GM12878 (cell line): Measurements from ENCODE around the gene TNFRSF1B. TPM values are rescaled to one million over a fixed set of nuclear protein-coding genes. Genes with fewer than 3 reads are reported as not detected.
A peak's percentile ranks its signal among the peaks of the same experiment; 100 is the strongest.

Source experiments
- ATAC-seq: fragments of 200-7000 bp; cut with Tn5 transposase; 3 replicates; pipeline ENCODE4 v1.9.1; 2020; ENCODE audit warnings: mild to moderate bottlenecking, moderate library complexity
- BruUV-seq: library from RNA; stranded (reverse); fragments of 400-500 nt; replicated peaks from 2 replicates; lab custom pipeline; 2021; lab: Mats Ljungman, UMichigan
- CTCF ChIA-PET: fragments of 300-600 bp; sonication (Branson Sonifier 250); formaldehyde crosslinking; extraction: SDS; loops from one replicate; lab custom pipeline; 2021; ENCODE audit warnings: inconsistent platforms; lab: Yijun Ruan, JAX
- POLR2A ChIA-PET: fragments of 350-600 bp; formaldehyde crosslinking; extraction: SDS; loops from one replicate; lab custom pipeline; 2021; ENCODE audit warnings: inconsistent platforms; lab: Charles Lee
- RAD21 ChIA-PET: fragments of 300-600 bp; sonication (Branson Sonifier 250); formaldehyde crosslinking; loops from one replicate; lab custom pipeline; 2023; ENCODE audit warnings: antibody characterized with exemption; ENCODE audit not compliant: unreplicated experiment; lab: Charles Lee
- SMC1A ChIA-PET: fragments of 300-600 bp; sonication (Branson Sonifier 250); formaldehyde crosslinking; loops from one replicate; lab custom pipeline; 2023; ENCODE audit not compliant: unreplicated experiment, uncharacterized antibody; lab: Charles Lee
- DNase-seq: peaks from one replicate; pipeline ENCODE4 v3.0.0-alpha.2; 2011; ENCODE audit warnings: low read depth, low spot score
- FAIRE-seq: peaks from 3 replicates; lab custom pipeline; 2011; peaks lifted over from hg19 to GRCh38; lab: Jason Lieb, UNC
- H2AFZ ChIP-seq: 2 replicates; pipeline ENCODE4 v1.6.0; 2011; ENCODE audit warnings: low read depth, low read length, control low read depth; ENCODE audit not compliant: control insufficient read depth
- H3K27ac ChIP-seq: 2 replicates; pipeline ENCODE4 v1.5.1; 2011; ENCODE audit warnings: control low read depth; ENCODE audit not compliant: control insufficient read depth, insufficient read depth
- H3K27me3 ChIP-seq, 2 experiments: replicated peaks in 1 of 2; 2 replicates each; pipeline versions ENCODE4 v1.6.0 to v1.6.1; 2011; ENCODE audit warnings: low read length in 1 of 2; ENCODE audit not compliant: control insufficient read depth in 2 of 2, insufficient read depth in 2 of 2
- H3K36me3 ChIP-seq, 2 experiments: 2 replicates each; pipeline ENCODE4 v1.5.1; 2011; ENCODE audit warnings: low read length in 1 of 2; ENCODE audit not compliant: control insufficient read depth in 2 of 2, insufficient read depth in 2 of 2
- H3K4me1 ChIP-seq: 2 replicates; pipeline ENCODE4 v1.6.1; 2011; ENCODE audit warnings: mild to moderate bottlenecking, low read length, moderate library complexity, mixed read lengths; ENCODE audit not compliant: control insufficient read depth, insufficient read depth
- H3K4me2 ChIP-seq: 2 replicates; pipeline ENCODE4 v1.6.0; 2011; ENCODE audit warnings: control low read depth; ENCODE audit not compliant: control insufficient read depth, insufficient read depth
- H3K4me3 ChIP-seq: fragments of 200-600 bp; sonication (generic); 2 replicates; pipeline ENCODE4 v1.5.1; 2016
- H3K79me2 ChIP-seq: 2 replicates; pipeline ENCODE4 v1.6.0; 2011; ENCODE audit warnings: low read length; ENCODE audit not compliant: control insufficient read depth, insufficient read depth
- H3K9ac ChIP-seq: 2 replicates; pipeline ENCODE4 v1.8.0; 2011; ENCODE audit warnings: low read length, control low read depth, mixed read lengths; ENCODE audit not compliant: control insufficient read depth, insufficient read depth
- H3K9me3 ChIP-seq: replicated peaks from 3 replicates; pipeline ENCODE4 v1.5.1; 2011; ENCODE audit warnings: mild to moderate bottlenecking, low read length; ENCODE audit not compliant: control insufficient read depth, insufficient read depth
- H4K20me1 ChIP-seq: 2 replicates; pipeline ENCODE4 v1.6.0; 2011; ENCODE audit not compliant: control insufficient read depth, insufficient read depth
- BRCA1 ChIP-seq: IDR thresholded peaks from 2 replicates; pipeline ENCODE4 v1.6.1; 2011; ENCODE audit warnings: low read depth, low read length, improper control_type of control experiment
- CBX5 ChIP-seq: sonication (generic); IDR thresholded peaks from 2 replicates; pipeline ENCODE4 v1.6.1; 2016; ENCODE audit warnings: low read depth, moderate library complexity, mild to moderate bottlenecking, inconsistent platforms
- DPF2 ChIP-seq: fragments of 450-650 bp; IDR thresholded peaks from 2 replicates; pipeline ENCODE4 v1.6.1; 2017; ENCODE audit warnings: mild to moderate bottlenecking
- ESRRA ChIP-seq: IDR thresholded peaks from 2 replicates; pipeline ENCODE4 v1.6.1; 2012; ENCODE audit warnings: mild to moderate bottlenecking, low read length, improper control_type of control experiment
- HDGF ChIP-seq: fragments of 450-650 bp; IDR thresholded peaks from 2 replicates; pipeline ENCODE4 v1.6.1; 2016; ENCODE audit warnings: antibody characterized with exemption
- JUND ChIP-seq: IDR thresholded peaks from 2 replicates; pipeline ENCODE4 v1.6.1; 2012; ENCODE audit warnings: low read depth, mild to moderate bottlenecking, low read length, improper control_type of control experiment, moderate library complexity
- KLF5 ChIP-seq: fragments of 450-650 bp; IDR thresholded peaks from 2 replicates; pipeline ENCODE4 v1.6.1; 2014; ENCODE audit warnings: mild to moderate bottlenecking; ENCODE audit not compliant: partially characterized antibody
- MAX ChIP-seq: IDR thresholded peaks from 2 replicates; pipeline ENCODE4 v1.6.1; 2012; ENCODE audit warnings: low read depth, low read length, improper control_type of control experiment
- NBN ChIP-seq: fragments of 450-650 bp; IDR thresholded peaks from 2 replicates; pipeline ENCODE4 v1.6.1; 2016
- PAX5 ChIP-seq: IDR thresholded peaks from 2 replicates; pipeline ENCODE4 v1.6.1; 2011; ENCODE audit warnings: low read depth, low read length, borderline replicate concordance
- POLR2A ChIP-seq: IDR thresholded peaks from 2 replicates; pipeline ENCODE4 v1.6.1; 2011; ENCODE audit warnings: low read depth, mild to moderate bottlenecking, low read length
- SP1 ChIP-seq: IDR thresholded peaks from one replicate; pipeline ENCODE4 v1.6.1; 2011; ENCODE audit warnings: low read depth, low read length
- SUZ12 ChIP-seq: fragments of 200-600 bp; sonication (generic); IDR thresholded peaks from one replicate; pipeline ENCODE4 v1.6.1; 2018; ENCODE audit warnings: antibody characterized with exemption, mild to moderate bottlenecking; ENCODE audit not compliant: unreplicated experiment
- TCF3 ChIP-seq: IDR thresholded peaks from 2 replicates; pipeline ENCODE4 v1.6.1; 2012; ENCODE audit warnings: low read depth, mild to moderate bottlenecking, low read length, borderline replicate concordance; ENCODE audit not compliant: insufficient read depth
- USF2 ChIP-seq: IDR thresholded peaks from 2 replicates; pipeline ENCODE4 v1.6.1; 2011; ENCODE audit warnings: low read depth, low read length, improper control_type of control experiment, borderline replicate concordance
- ZNF24 ChIP-seq: fragments of 450-650 bp; IDR thresholded peaks from 2 replicates; pipeline ENCODE4 v1.6.1; 2017; ENCODE audit warnings: antibody characterized with exemption, mild to moderate bottlenecking
- ZNF622 ChIP-seq: fragments of 450-650 bp; IDR thresholded peaks from 2 replicates; pipeline ENCODE4 v1.6.1; 2017; ENCODE audit warnings: mild to moderate bottlenecking, inconsistent platforms
- WGBS: methylation state at CpG from one replicate; pipeline ENCODE4 v1.1.6; 2016; ENCODE audit warnings: low lambda C conversion rate; ENCODE audit not compliant: insufficient replicate concordance, insufficient coverage; ENCODE audit errors: missing lambda C conversion rate; 5-methylcytosine and 5-hydroxymethylcytosine counted together
- in situ Hi-C: fragments of 300-500 bp; cut with MboI; formaldehyde crosslinking; loops from 9 replicates; pipeline ENCODE4 v1.14.3; 2018; ENCODE audit warnings: mixed read lengths
- intact Hi-C: fragments of 100-400 bp; cut with micrococcal nuclease; formaldehyde crosslinking; loops from one replicate; pipeline ENCODE4 v1.14.2; 2022; ENCODE audit not compliant: unreplicated experiment
- polyA plus RNA-seq, 11 experiments: library from polyadenylated mRNA; depleted of rRNA in 4 of 11; unstranded in 6 of 11; stranded (reverse) in 5 of 11; fragments of >200 nt; fragmentation: Nextera tagmentation in 4 of 11; fragmentation: Illumina TruSeq in 1 of 11; extraction: Ambion mirVana in 4 of 11; extraction: Trizol in 1 of 11; gene quantifications; 1 replicate in 1 of 11; 2 replicates in 10 of 11; pipeline versions ENCODE4 v1.2.1 to v1.2.3, GENCODE V29; 2011 to 2016; ENCODE audit warnings: inconsistent platforms in 2 of 11, missing spikeins in 2 of 11, low read depth in 1 of 11
- total RNA-seq, 4 experiments: library from RNA; depleted of rRNA in 3 of 4; stranded (reverse); fragments of >200 nt in 3 of 4; fragmentation: Illumina TruSeq in 1 of 4; extraction: Trizol in 1 of 4; gene quantifications; 2 replicates each; pipeline versions ENCODE4 v1.2.1 to v1.2.3, GENCODE V29; 2013 to 2021
- TF ChIP-seq, protein P1 (sequence below): IDR thresholded peaks from 2 replicates; pipeline ENCODE4 v1.6.1; 2012; ENCODE audit warnings: mild to moderate bottlenecking, low read depth, low read length
- TF ChIP-seq, protein P2 (sequence below): IDR thresholded peaks from 2 replicates; pipeline ENCODE4 v1.6.1; 2011; ENCODE audit warnings: low read depth, mild to moderate bottlenecking, low read length, moderate library complexity, borderline replicate concordance; ENCODE audit errors: extremely low read depth

Gene TNFRSF1B
- total and polyA plus RNA-seq, 10 of the 15 experiments (the other 5 are each of a cell fraction or from before 2014, with no cell fraction given), result 10.1 to 87.2 (median 37.3) TPM

DNA sequence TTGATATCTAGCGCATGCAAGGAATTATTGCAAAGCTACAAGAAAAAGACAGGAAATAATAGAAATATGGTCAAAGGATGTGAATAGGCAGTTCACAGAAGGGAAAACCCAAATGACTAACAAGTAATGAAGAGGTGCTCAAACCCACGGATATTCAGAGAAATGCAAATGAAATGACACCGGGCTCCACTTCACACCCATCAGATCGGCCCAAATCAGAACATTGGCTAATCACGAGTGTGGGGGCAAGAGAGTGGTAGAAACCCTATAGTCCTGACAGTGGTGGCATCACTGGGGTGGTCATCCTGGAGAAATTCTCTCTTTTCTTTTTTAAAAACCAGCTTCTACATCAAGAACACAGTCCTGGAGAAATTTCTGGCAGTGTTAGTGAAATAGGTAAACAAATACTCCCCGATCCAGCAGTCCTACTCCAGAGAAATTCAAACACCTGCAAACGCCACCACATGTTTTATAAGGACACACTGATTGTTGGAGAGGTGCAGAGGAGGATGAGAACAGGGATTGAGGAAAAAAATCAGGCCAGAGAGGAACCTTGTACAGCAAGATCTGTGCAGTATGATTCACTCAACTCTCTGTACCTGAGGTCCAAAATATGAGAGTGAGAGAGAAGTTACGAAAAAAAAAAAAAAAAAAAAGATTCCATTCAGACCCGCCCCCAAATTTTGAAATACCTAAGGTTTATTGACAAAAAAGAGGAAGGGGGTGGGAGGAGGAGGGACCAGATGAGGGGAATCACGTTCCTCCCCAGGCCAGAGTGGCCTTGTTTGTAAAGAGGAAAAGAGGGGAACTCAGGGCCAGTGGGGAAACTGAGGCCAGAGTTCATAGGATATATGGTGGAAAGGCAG lies 9.2 kb upstream of the TNFRSF1B start:
- ATAC-seq, result peak; percentile 37
- H3K27ac ChIP-seq, result peak overlapping the region; percentile 65
- peaks cover 66% of the 10 kb centered on the region for H3K4me1 ChIP-seq
- H3K4me2 ChIP-seq, result peak overlapping the region; percentile 71
- CTCF ChIA-PET, result interaction anchor here (1.0 to 2.1 kb wide), 9 partner anchors 9 to 78 kb away, joined by 3 to 6 read pairs (median 4); partner anchors contain the start of gene TNFRSF1B
- WGBS, result 10% methylated on average over 10 of the region's 10 CpGs
- peak overlapping the region; percentile 7; the same call in 1 of the 2 replicates for H3K4me3 ChIP-seq
- H3K27me3 ChIP-seq, result no peaks in the 10 kb centered on the region
- H4K20me1 ChIP-seq, result no peaks in the 10 kb centered on the region
- H3K9me3 ChIP-seq, result no peaks in the 10 kb centered on the region
- in situ Hi-C loops (loop anchor here (25.0 kb wide), 1 partner anchor 1580 kb away; no protein-coding TSS in a partner anchor), intact Hi-C loops (no loop called here)
- RAD21 ChIA-PET, result interaction anchor here (0.6 to 2.3 kb wide), 14 partner anchors 8 to 137 kb away, joined by 3 to 24 read pairs (median 4); no protein-coding TSS in a partner anchor
- no peaks in the 10 kb centered on the region for H3K79me2 ChIP-seq
- POLR2A ChIA-PET, result interaction anchor here (0.5 to 3.6 kb wide), 8 partner anchors 7 to 155 kb away, joined by 3 to 20 read pairs (median 7); no protein-coding TSS in a partner anchor
- peak overlapping the region; percentile 52 for H3K9ac ChIP-seq
- SMC1A ChIA-PET, result interaction anchor here (0.8 to 19.3 kb wide), 9 partner anchors 8 to 120 kb away, joined by 3 to 347 read pairs (median 6); partner anchors contain the start of gene TNFRSF1B
- no peaks in the 10 kb centered on the region for H3K36me3 ChIP-seq
- no peak overlapping the region; the same call in 1 of the 2 replicates for H2AFZ ChIP-seq
- no peak for DNase-seq
- FAIRE-seq, result peak; percentile 62
- no TSS peak for BruUV-seq
- TF ChIP-seq HDGF, result no peak
- TF ChIP-seq ESRRA, result no peak
- TF ChIP-seq POLR2A, result 0 out of 2 replicates have a peak, but pooled peaks have one; percentile 28
- TF ChIP-seq USF2, result no peak
- TF ChIP-seq JUND, result no peak
- TF ChIP-seq TCF3, result no peak
- TF ChIP-seq, protein P1, sequence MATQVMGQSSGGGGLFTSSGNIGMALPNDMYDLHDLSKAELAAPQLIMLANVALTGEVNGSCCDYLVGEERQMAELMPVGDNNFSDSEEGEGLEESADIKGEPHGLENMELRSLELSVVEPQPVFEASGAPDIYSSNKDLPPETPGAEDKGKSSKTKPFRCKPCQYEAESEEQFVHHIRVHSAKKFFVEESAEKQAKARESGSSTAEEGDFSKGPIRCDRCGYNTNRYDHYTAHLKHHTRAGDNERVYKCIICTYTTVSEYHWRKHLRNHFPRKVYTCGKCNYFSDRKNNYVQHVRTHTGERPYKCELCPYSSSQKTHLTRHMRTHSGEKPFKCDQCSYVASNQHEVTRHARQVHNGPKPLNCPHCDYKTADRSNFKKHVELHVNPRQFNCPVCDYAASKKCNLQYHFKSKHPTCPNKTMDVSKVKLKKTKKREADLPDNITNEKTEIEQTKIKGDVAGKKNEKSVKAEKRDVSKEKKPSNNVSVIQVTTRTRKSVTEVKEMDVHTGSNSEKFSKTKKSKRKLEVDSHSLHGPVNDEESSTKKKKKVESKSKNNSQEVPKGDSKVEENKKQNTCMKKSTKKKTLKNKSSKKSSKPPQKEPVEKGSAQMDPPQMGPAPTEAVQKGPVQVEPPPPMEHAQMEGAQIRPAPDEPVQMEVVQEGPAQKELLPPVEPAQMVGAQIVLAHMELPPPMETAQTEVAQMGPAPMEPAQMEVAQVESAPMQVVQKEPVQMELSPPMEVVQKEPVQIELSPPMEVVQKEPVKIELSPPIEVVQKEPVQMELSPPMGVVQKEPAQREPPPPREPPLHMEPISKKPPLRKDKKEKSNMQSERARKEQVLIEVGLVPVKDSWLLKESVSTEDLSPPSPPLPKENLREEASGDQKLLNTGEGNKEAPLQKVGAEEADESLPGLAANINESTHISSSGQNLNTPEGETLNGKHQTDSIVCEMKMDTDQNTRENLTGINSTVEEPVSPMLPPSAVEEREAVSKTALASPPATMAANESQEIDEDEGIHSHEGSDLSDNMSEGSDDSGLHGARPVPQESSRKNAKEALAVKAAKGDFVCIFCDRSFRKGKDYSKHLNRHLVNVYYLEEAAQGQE, result no peak
- TF ChIP-seq SUZ12, result no peak
- TF ChIP-seq, protein P2, sequence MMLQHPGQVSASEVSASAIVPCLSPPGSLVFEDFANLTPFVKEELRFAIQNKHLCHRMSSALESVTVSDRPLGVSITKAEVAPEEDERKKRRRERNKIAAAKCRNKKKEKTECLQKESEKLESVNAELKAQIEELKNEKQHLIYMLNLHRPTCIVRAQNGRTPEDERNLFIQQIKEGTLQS, result no peak
- TF ChIP-seq SP1, result no peak
- no peak for TF ChIP-seq PAX5
- no peak for TF ChIP-seq ZNF622
- TF ChIP-seq NBN, result 0 out of 2 replicates have a peak, but pooled peaks have one; percentile 23
- no peak for TF ChIP-seq KLF5
- no peak for TF ChIP-seq CBX5
- TF ChIP-seq BRCA1, result no peak
- TF ChIP-seq ZNF24, result no peak
- TF ChIP-seq DPF2, result peak; percentile 69; the same call in 1 of the 2 replicates
- TF ChIP-seq MAX, result peak; percentile 34; the same call in 1 of the 2 replicates
